GM19043 (cell line): ENCODE measurements around the gene CCDC138.
A peak's percentile ranks its signal among the peaks of the same experiment; 100 is the strongest.
"Not testable (repeated sequence)": the region's sequence is repeated elsewhere in the genome, so short reads cannot be mapped to it uniquely, and the experiment has no call there.

Source experiments
- ATAC-seq: cut with Tn5 transposase; IDR thresholded peaks from one replicate; pipeline ENCODE4 v1.9.1; 2021; ENCODE audit warnings: low read depth; ENCODE audit not compliant: unreplicated experiment

CCDC138 gene

GRCh38 chr2:108786354-108787215, at the start of gene CCDC138:
CCDC138 (plus strand) TSS chr2:108786771; CDS start chr2:108786823, 52 bp downstream.
- peak; percentile 95 for ATAC-seq

- ATAC-seq: not testable (repeated sequence)
These were observed 28.6 kb upstream of the CCDC138 start for GRCh38 chr2:108757973-108758372.

DNA sequence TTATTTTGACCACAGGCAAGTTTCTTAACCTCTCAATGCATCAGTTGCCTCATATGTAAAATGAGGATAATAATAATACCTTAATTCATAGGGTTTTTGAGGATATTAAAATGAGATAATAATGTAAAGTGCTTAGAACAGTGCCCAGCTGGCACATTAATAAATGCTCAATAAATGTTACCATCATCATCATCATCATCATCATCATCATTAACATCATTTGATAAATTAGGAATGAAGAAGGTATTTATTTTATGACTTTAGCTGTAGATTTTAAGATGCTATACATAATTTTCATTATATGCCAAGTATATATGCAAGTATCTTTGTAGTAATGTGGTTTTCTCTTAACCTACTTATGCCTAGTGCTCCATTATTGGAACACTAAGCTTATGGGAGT, 24.0 kb upstream of the CCDC138 start:
- ATAC-seq: not testable (repeated sequence)

GRCh38 chr2:108766671-108767070, 19.9 kb upstream of the CCDC138 start:
- ATAC-seq: not testable (repeated sequence)

DNA sequence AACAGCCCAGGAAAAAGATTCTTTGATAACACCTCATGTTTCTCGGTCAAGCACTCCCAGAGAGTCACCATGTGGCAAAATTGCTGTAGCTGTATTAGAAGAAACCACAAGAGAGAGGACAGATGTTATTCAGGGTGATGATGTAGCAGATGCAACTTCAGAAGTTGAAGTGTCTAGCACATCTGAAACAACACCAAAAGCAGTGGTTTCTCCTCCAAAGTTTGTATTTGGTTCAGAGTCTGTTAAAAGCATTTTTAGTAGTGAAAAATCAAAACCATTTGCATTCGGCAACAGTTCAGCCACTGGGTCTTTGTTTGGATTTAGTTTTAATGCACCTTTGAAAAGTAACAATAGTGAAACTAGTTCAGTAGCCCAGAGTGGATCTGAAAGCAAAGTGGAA, 18.7 kb upstream of the CCDC138 start:
- not testable (repeated sequence) for ATAC-seq

GRCh38 chr2:108776475-108776874, 10.1 kb upstream of the CCDC138 start:
- ATAC-seq: peak; percentile 53

DNA sequence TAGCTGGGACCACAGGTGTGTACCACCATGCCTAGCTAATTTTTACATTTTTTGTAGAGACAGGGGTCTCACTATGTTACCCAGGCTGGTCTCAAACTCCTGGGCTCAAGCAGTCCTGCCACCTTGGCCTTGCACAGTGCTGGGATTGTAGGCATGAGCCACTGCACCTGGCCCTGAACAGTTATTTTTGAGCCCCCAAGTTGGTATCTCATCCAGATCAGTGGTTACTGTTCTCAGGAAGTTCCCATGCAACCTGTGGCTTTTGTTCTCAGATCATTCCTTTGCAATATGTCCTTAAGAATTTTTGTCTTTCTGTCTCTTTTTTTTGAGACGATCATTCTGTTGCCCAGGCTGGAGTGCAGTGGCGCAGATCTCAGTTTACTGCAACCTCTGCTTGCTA, 7.7 kb upstream of the CCDC138 start:
- ATAC-seq: no peak

DNA sequence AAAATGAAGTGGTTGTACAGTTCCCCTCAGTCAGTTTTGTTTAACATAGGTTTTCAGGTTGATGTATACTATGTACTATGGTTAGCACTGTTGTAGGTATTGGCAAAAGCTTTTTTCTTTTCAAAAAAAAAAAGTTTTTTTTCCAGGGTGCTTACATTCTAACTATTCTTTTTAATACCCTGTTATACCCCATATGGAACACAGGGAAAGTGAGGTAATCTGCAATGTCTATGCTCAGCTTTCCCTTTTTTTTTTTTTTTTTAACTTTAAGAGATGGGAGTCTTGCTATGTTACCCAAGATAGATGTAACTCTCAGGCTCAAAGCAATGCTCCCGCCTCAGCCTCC, 590 bp upstream of the CCDC138 start:
- ATAC-seq: no peak

DNA sequence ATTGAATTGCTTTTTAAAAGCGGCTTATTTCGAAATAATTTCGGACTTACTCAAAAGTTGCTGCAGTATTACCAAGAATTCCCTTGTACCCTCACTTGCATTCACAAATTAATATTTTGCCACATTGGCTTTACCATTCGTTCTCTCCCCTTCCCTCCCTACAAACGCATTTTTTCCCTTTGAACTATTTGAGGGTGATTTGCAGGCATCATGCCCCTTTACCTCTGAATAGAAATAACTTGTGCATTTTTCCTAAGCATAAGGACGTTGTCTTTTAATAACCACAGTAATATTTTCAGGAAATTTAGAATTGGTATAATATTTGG, 608 bp downstream of the CCDC138 start:
- ATAC-seq: no peak

DNA sequence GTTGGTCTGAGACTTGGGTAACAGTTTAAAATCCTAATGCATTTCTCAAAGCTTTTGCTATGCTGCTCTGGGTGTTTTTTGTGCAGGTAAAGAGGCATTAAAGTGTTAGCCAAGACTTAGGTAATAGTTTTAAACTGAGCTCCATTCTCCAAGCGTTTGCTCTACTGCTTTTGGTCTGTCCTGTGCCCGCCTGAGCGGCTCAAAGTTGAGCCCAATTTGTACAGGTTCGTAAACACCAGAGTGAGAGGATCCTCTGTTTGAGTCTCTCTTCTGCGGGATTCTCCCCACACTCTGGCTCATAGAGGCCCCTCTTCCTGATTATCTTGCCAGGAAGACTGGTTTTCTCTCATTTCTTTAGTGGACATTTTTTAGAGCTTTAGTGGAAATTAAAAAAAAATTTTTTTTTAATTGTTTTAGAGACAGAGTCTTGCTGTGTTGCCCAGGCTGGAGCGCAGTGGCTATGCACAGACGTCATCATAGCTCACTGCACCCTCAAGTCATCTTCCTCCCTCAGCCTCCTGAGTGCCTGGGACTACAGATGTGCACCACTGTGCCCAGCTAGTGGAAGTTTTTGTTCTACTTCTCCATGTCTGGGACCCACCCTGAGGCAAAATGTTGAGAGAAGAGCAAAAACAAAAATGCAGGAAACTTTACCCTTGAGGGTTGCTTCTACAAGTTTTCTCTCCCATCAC, 16.6 kb downstream of the CCDC138 start:
- ATAC-seq: no peak

- ATAC-seq: no peak
These were observed 18.5 kb downstream of the CCDC138 start for GRCh38 chr2:108805032-108805431.

DNA sequence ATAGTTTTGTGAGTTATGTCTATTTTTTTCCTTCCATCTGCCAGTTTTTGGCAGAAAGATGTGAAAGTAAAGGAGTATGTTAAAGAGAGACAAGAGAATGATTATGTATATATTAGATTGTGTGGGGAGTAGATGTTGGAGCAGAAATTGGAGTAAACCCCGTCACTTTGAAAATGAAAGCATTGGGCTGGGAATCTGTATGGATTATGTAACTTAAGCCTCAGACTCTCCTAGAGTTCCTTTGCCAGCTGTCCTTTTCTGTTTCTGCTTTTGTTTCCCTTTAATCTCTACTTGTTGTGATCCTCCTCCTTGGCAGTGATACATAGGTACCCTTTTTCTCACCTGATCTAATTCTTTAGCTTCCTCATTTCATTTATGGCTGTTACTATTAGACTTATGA, 19.2 kb downstream of the CCDC138 start:
- no peak for ATAC-seq

- ATAC-seq: no peak
These were observed 20.0 kb downstream of the CCDC138 start for GRCh38 chr2:108806371-108807113.

DNA sequence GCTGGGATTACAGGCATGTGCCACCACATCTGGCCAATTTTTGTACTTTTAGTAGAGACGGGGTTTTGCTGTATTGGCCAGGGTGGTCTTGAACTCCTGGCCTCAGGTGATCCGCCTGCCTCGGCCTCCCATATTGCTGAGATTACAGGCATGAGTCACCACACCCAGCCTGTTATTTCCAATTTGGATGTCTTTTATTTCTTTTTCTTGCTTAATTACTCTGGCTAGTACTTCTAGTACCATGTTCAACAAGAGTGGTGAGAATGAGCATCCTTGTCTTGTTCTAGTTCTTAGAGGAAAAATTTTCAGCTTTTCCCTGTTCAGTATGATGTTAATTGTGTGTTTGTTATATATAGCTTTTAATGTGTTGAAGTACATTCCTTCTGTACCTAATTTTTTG, 23.4 kb downstream of the CCDC138 start:
- no peak for ATAC-seq

- ATAC-seq: no peak
These were observed 24.7 kb downstream of the CCDC138 start for GRCh38 chr2:108810993-108811957.

DNA sequence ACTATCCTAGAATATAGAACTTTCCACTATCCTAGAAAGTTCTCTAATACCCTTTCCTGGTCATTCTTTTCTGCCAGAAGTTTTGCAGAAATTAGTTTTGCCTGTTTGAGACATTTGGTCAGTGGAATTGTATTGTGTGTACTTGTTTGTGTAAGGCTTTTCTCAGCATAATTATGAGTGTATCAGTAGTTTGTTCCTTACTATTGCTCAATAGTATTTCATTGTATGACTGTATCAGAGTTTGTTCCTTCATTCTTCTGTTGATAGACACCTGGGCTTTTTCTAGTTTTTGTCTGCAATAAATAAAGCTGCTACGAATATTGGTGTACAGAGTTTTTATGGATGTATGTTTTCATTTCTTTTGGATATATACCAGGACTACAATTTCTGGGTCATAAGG, 27.2 kb downstream of the CCDC138 start:
- ATAC-seq: no peak

DNA sequence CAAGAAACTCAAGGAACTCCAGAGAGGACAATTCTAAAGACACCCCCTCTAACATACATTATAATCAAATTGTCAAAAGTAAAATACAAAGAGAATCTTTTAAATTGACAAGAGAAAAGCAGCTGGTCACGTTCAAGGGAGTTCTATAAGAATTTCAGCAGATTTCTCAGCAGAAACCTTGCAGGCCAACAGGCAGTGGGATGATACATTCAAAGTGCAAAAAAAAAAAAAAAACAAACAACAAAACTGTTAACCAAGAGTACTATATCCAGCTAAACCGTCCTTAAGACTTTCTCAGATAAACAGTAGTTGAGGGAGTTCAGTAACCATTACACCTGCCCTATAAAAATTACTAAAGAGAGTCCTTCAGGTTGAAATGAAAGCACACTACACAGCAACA, 33.9 kb downstream of the CCDC138 start:
- ATAC-seq: no peak

DNA sequence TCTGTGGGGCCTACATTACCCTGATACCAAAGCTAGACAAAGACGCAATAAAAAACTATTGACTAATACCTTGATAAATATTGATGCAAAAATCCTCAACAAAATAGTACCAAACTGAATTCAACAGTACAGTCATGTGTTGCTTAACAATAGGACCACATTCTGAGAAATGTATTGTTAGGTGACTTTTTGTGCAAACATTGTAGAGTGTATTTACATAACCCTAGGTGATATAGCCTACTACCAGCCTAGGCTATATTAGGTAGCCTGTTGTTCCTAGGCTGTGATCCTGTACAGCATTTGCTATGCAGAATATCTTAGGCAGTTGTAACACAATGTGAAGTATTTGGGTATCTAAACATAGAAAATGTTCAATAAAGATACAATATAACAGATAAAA, 36.7 kb downstream of the CCDC138 start:
- no peak for ATAC-seq

DNA sequence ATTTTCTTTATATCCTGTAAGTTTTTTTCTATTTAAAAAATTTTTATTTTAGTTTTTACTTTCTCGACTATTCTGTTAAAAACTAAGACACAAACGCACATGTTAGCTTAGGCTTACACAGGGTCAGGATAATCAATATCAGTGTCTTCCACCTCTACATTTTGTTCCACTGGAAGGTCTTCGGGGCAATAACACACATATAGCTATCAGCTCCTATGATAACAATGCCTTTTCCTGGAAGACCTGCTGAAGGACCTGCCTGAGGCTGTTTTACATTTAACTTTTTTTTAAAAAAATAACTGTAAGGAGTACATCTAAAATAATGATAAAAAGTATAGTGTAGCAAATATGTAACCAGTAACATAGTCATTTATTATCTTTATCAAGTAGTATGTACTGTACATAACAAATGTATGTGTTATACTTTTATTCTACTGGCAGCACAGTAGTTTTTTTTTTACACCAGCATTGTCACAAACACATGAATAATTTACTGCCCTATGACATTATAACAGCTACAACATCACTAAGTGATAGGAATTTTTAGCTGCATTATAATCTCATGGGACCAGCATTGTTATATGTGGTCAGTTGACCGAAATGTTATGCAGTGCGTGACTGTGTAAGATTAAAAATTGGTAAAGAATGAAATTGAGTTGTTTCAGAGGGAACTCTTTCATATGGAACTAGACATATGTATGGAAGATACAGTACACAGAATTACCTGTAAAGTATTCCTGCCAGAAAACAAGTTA, 37.9 kb downstream of the CCDC138 start:
- ATAC-seq: no peak

- no peak for ATAC-seq
These were observed 38.7 kb downstream of the CCDC138 start for GRCh38 chr2:108825254-108825653.
